ENCODE results near the gene SURF2.

- TF ChIP-seq CTCF (IDR thresholded peaks at IDR 0.05) (no peak), POLR2A (IDR thresholded peaks at IDR 0.05; ENCODE audit: low read depth) (no peak), EP300 (IDR thresholded peaks at IDR 0.05) (no peak), POLR2AphosphoS5 (IDR thresholded peaks at IDR 0.05) (no peak)
These were observed 33.6 kb upstream of the SURF2 start for GRCh38 chr9:133322701-133323100.
